D721Med (cell line): Measurements from ENCODE around the gene EVC.

Source experiments
- DNase-seq: peaks from one replicate; pipeline ENCODE4 v3.0.0; 2011; ENCODE audit warnings: low spot score; ENCODE audit not compliant: insufficient read length
- FAIRE-seq: peaks from 2 replicates; lab custom pipeline; 2011; peaks lifted over from hg19 to GRCh38; lab: Jason Lieb, UNC
- CTCF ChIP-seq: IDR thresholded peaks from 2 replicates; pipeline ENCODE4 v1.5.1; 2012; ENCODE audit warnings: mild to moderate bottlenecking, control low read depth; ENCODE audit not compliant: insufficient read depth; ENCODE audit errors: missing control alignments

The EVC gene

GRCh38 chr4:5800496-5800895, 89.5 kb downstream of the EVC start:
- FAIRE-seq, result no peak
- no peak for TF ChIP-seq CTCF
- DNase-seq, result no peak

GRCh38 chr4:5801696-5802095, 90.7 kb downstream of the EVC start:
- no peak for FAIRE-seq
- TF ChIP-seq CTCF, result no peak

GRCh38 chr4:5802565-5802964, 91.6 kb downstream of the EVC start:
- no peak for TF ChIP-seq CTCF
- DNase-seq, result no peak
- no peak for FAIRE-seq

More at GRCh38 chr4:5801696-5802095, 90.7 kb downstream of the EVC start:
- no peak for DNase-seq

GRCh38 chr4:5804656-5805055, 93.7 kb downstream of the EVC start:
- DNase-seq (no peak), FAIRE-seq (no peak)
- no peak for TF ChIP-seq CTCF

GRCh38 chr4:5805270-5805669, 94.3 kb downstream of the EVC start:
- TF ChIP-seq CTCF, result no peak
- DNase-seq (no peak), FAIRE-seq (no peak)

- FAIRE-seq, result no peak
- DNase-seq, result no peak
- no peak for TF ChIP-seq CTCF
Observed at GRCh38 chr4:5808081-5808741, 97.2 kb downstream of the EVC start.

GRCh38 chr4:5809216-5809776, 98.3 kb downstream of the EVC start:
- TF ChIP-seq CTCF, result no peak
- no peak for FAIRE-seq
- no peak for DNase-seq
